ENCODE data around the gene TP73.
"Not testable (repeated sequence)": the region's sequence is repeated elsewhere in the genome, so short reads cannot be mapped to it uniquely, and the experiment has no call there.

The TP73 gene

GRCh38 chr1:3746389-3746829, 94.1 kb downstream of the TP73 start:
- no peak for DNase-seq

GRCh38 chr1:3746830-3747521, 94.7 kb downstream of the TP73 start:
- DNase-seq, result peak; percentile 83

- DNase-seq, result no peak
Observed at GRCh38 chr1:3747522-3747848, 95.2 kb downstream of the TP73 start.

- DNase-seq, result no peak
Observed at GRCh38 chr1:3747903-3748302, 95.6 kb downstream of the TP73 start.

- DNase-seq, result not testable (repeated sequence)
Observed at GRCh38 chr1:3748316-3748900, 96.1 kb downstream of the TP73 start.

- no peak for DNase-seq
Observed at GRCh38 chr1:3749512-3749911, 97.2 kb downstream of the TP73 start.

GRCh38 chr1:3750741-3751140, 98.4 kb downstream of the TP73 start:
- no peak for DNase-seq

- DNase-seq, result no peak
Observed at GRCh38 chr1:3752400-3752945, 100.2 kb downstream of the TP73 start, which contains the start of gene CCDC27. Gene CCDC27 (plus strand): TSS chr1:3752450. CDS start chr1:3752482, 32 bp downstream.

GRCh38 chr1:3753656-3754454, 101.5 kb downstream of the TP73 start:
- no peak for DNase-seq

GRCh38 chr1:3756394-3756793, 104.1 kb downstream of the TP73 start:
- no peak for DNase-seq

- DNase-seq, result no peak
Observed at GRCh38 chr1:3759164-3759563, 106.8 kb downstream of the TP73 start.

- no peak for DNase-seq
Observed at GRCh38 chr1:3759796-3760195, 107.5 kb downstream of the TP73 start.

- DNase-seq, result no peak
Observed at GRCh38 chr1:3761296-3762010, 109.1 kb downstream of the TP73 start.

- no peak for DNase-seq
Observed at GRCh38 chr1:3762151-3762872, 110.0 kb downstream of the TP73 start.

- no peak for DNase-seq
Observed at GRCh38 chr1:3762873-3763228, 110.5 kb downstream of the TP73 start.

- DNase-seq, result no peak
Observed at GRCh38 chr1:3763351-3764125, 111.2 kb downstream of the TP73 start.

- no peak for DNase-seq
Observed at GRCh38 chr1:3767328-3767925, 115.1 kb downstream of the TP73 start.

- DNase-seq, result no peak
Observed at GRCh38 chr1:3768811-3769390, 116.6 kb downstream of the TP73 start.

GRCh38 chr1:3770047-3770765, 117.9 kb downstream of the TP73 start:
- no peak for DNase-seq
